MCF 10A (cell line): ENCODE measurements around the gene KCNH3. TPM values are rescaled to one million over a fixed set of nuclear protein-coding genes. Genes with fewer than 3 reads are reported as not detected.

Source experiments
- BruUV-seq: library from RNA; stranded (reverse); fragments of 400-500 nt; replicated peaks from 2 replicates; lab custom pipeline; 2021; lab: Mats Ljungman, UMichigan
- CTCF ChIA-PET: fragments of 300-600 bp; sonication (Branson Sonifier 250); formaldehyde crosslinking; extraction: SDS; loops from one replicate; lab custom pipeline; 2021; ENCODE audit warnings: antibody characterized with exemption, inconsistent platforms; lab: Yijun Ruan, JAX
- POLR2A ChIA-PET: fragments of 300-600, 350-650 bp; sonication (Branson Sonifier 250); formaldehyde crosslinking; extraction: SDS; loops from one replicate; lab custom pipeline; 2020; ENCODE audit warnings: antibody characterized with exemption, inconsistent platforms; lab: Yijun Ruan, JAX
- DNase-seq: peaks from one replicate; pipeline ENCODE4 v3.0.0-alpha.2; 2018; ENCODE audit not compliant: unreplicated experiment
- H3K27ac Mint-ChIP-seq: one replicate; pipeline ENCODE4 v1.8.0; 2022; ENCODE audit warnings: mild to moderate bottlenecking, low read depth, mixed read lengths; ENCODE audit not compliant: unreplicated experiment
- H3K27me3 Mint-ChIP-seq: one replicate; pipeline ENCODE4 v1.8.0; 2022; ENCODE audit warnings: mixed read lengths; ENCODE audit not compliant: insufficient read depth, unreplicated experiment
- H3K36me3 Mint-ChIP-seq: one replicate; pipeline ENCODE4 v1.8.0; 2022; ENCODE audit warnings: mild to moderate bottlenecking, moderate library complexity, mixed read lengths; ENCODE audit not compliant: insufficient read depth, unreplicated experiment
- H3K4me1 Mint-ChIP-seq: one replicate; pipeline ENCODE4 v1.8.0; 2022; ENCODE audit warnings: mixed read lengths; ENCODE audit not compliant: insufficient read depth, unreplicated experiment
- H3K4me3 Mint-ChIP-seq: one replicate; pipeline ENCODE4 v1.8.0; 2022; ENCODE audit warnings: mild to moderate bottlenecking, moderate library complexity, mixed read lengths; ENCODE audit not compliant: unreplicated experiment
- H3K9me3 Mint-ChIP-seq: one replicate; pipeline ENCODE4 v1.8.0; 2022; ENCODE audit warnings: mixed read lengths; ENCODE audit not compliant: unreplicated experiment
- CTCF ChIP-seq: fragments of 200-600 bp; IDR thresholded peaks from one replicate; pipeline ENCODE4 v1.8.0; 2022; ENCODE audit warnings: antibody characterized with exemption, mild to moderate bottlenecking; ENCODE audit not compliant: unreplicated experiment
- intact Hi-C: fragments of 100-400 bp; cut with micrococcal nuclease; formaldehyde crosslinking; loops from 2 replicates; pipeline ENCODE4 v1.14.1; 2022
- total RNA-seq: library from RNA; stranded (reverse); gene quantifications from 2 replicates; pipeline ENCODE4 v1.2.3, GENCODE V29; 2022

KCNH3 gene
- total RNA-seq, 1 experiment from 2014 or later: not detected

- no peaks in the 10 kb centered on the region for H3K36me3 Mint-ChIP-seq
- BruUV-seq: no TSS peak
- ChIA-PET CTCF (interaction anchor here (1.0 kb wide), 1 partner anchor 185 kb away, joined by 3 read pairs; no protein-coding TSS in a partner anchor), POLR2A (interaction anchor here (0.6 to 0.7 kb wide), 3 partner anchors 75 to 251 kb away, joined by 3 read pairs; no protein-coding TSS in a partner anchor)
- H3K9me3 Mint-ChIP-seq: no peaks in the 10 kb centered on the region
- intact Hi-C loops: no loop called here
- no peak overlapping the region for H3K27ac Mint-ChIP-seq
- H3K4me1 Mint-ChIP-seq: peaks cover 9% of the 10 kb centered on the region
- H3K27me3 Mint-ChIP-seq: peaks cover 10% of the 10 kb centered on the region
- no peak for DNase-seq
- no peak overlapping the region for H3K4me3 Mint-ChIP-seq
- no peak for TF ChIP-seq CTCF
These were observed 5.3 kb downstream of the KCNH3 start for GRCh38 chr12:49543914-49544815.

GRCh38 chr12:49545815-49546214, 7.0 kb downstream of the KCNH3 start:
- TF ChIP-seq CTCF: no peak
- Mint-ChIP-seq H3K36me3 (no peaks in the 10 kb centered on the region), H3K27ac (no peak overlapping the region), H3K4me1 (no peaks in the 10 kb centered on the region), H3K4me3 (no peak overlapping the region), H3K9me3 (no peaks in the 10 kb centered on the region), H3K27me3 (no peaks in the 10 kb centered on the region)
- DNase-seq: no peak
- no TSS peak for BruUV-seq
- intact Hi-C loops: no loop called here
- POLR2A ChIA-PET: no interaction called here
- CTCF ChIA-PET: interaction anchor here (0.9 to 1.2 kb wide), 3 partner anchors 34 to 188 kb away, joined by 3 to 4 read pairs (median 4); no protein-coding TSS in a partner anchor

GRCh38 chr12:49546481-49546880, 7.7 kb downstream of the KCNH3 start:
- POLR2A ChIA-PET: no interaction called here
- H3K27me3 Mint-ChIP-seq: no peaks in the 10 kb centered on the region

More at GRCh38 chr12:49546481-49546880, 7.7 kb downstream of the KCNH3 start:
- TF ChIP-seq CTCF: no peak
- DNase-seq: no peak
- H3K4me3 Mint-ChIP-seq: no peak overlapping the region
- H3K27ac Mint-ChIP-seq: no peak overlapping the region
- H3K9me3 Mint-ChIP-seq: no peaks in the 10 kb centered on the region
- intact Hi-C loops: no loop called here
- no TSS peak for BruUV-seq
- CTCF ChIA-PET: interaction anchor here (1.2 kb wide), 2 partner anchors 33 to 188 kb away, joined by 4 read pairs; no protein-coding TSS in a partner anchor
- no peaks in the 10 kb centered on the region for H3K36me3 Mint-ChIP-seq
- peaks cover under 1% of the 10 kb centered on the region for H3K4me1 Mint-ChIP-seq
